H9 (cell line): ENCODE data around the gene LAGE3. TPM values are rescaled to one million over a fixed set of nuclear protein-coding genes. Genes with fewer than 3 reads are reported as not detected.

Experiments used
- DNase-seq: peaks from one replicate; pipeline ENCODE4 v3.0.0-alpha.2; 2017
- H2AFZ ChIP-seq: one replicate; pipeline ENCODE4 v1.6.1; 2013; ENCODE audit warnings: mild to moderate bottlenecking, low read length, control low read depth, moderate library complexity
- H2AK5ac ChIP-seq: 2 replicates; pipeline ENCODE4 v1.6.1; 2013; ENCODE audit warnings: low read length, control low read depth, mixed read lengths; ENCODE audit not compliant: insufficient read length
- H2BK120ac ChIP-seq: one replicate; pipeline ENCODE4 v1.6.1; 2013; ENCODE audit warnings: low read depth, mild to moderate bottlenecking, low read length, control low read depth, inconsistent platforms; ENCODE audit not compliant: poor library complexity, severe bottlenecking
- H2BK12ac ChIP-seq: 2 replicates; pipeline ENCODE4 v1.6.1; 2013; ENCODE audit warnings: low read length, control low read depth, mixed read lengths, low read depth; ENCODE audit not compliant: insufficient read length
- H2BK15ac ChIP-seq: 2 replicates; pipeline ENCODE4 v1.6.1; 2013; ENCODE audit warnings: low read depth, low read length, control low read depth
- H2BK20ac ChIP-seq: one replicate; pipeline ENCODE4 v1.6.1; 2013; ENCODE audit warnings: low read depth, mild to moderate bottlenecking, low read length, control low read depth, inconsistent platforms; ENCODE audit not compliant: poor library complexity, severe bottlenecking
- H2BK5ac ChIP-seq: 2 replicates; pipeline ENCODE4 v1.6.1; 2013; ENCODE audit warnings: low read length, control low read depth, mixed read lengths; ENCODE audit not compliant: insufficient read length
- H3K14ac ChIP-seq: 2 replicates; pipeline ENCODE4 v1.6.1; 2013; ENCODE audit warnings: low read length, control low read depth; ENCODE audit not compliant: insufficient read depth
- H3K18ac ChIP-seq: 2 replicates; pipeline ENCODE4 v1.6.1; 2013; ENCODE audit warnings: low read depth, mild to moderate bottlenecking, mixed read lengths, low read length, control low read depth; ENCODE audit not compliant: insufficient read length
- H3K23ac ChIP-seq: 2 replicates; pipeline ENCODE4 v1.6.1; 2013; ENCODE audit warnings: low read length, control low read depth, mixed read lengths, low read depth; ENCODE audit not compliant: insufficient read length
- H3K23me2 ChIP-seq: 2 replicates; pipeline ENCODE4 v1.6.1; 2013; ENCODE audit warnings: low read depth, mild to moderate bottlenecking, mixed read lengths, low read length, control low read depth; ENCODE audit not compliant: insufficient read length, poor library complexity, severe bottlenecking
- H3K27ac ChIP-seq: 2 replicates; pipeline ENCODE4 v1.5.1; 2013; ENCODE audit warnings: low read length, control low read depth, mixed read lengths, low read depth; ENCODE audit not compliant: insufficient read length
- H3K27me3 ChIP-seq: 2 replicates; pipeline ENCODE4 v1.6.1; 2013; ENCODE audit warnings: low read length, control low read depth, inconsistent platforms; ENCODE audit not compliant: insufficient read depth
- H3K4ac ChIP-seq: 2 replicates; pipeline ENCODE4 v1.6.1; 2013; ENCODE audit warnings: low read depth, mild to moderate bottlenecking, control low read depth, inconsistent platforms, low read length, moderate library complexity
- H3K4me1 ChIP-seq: 2 replicates; pipeline ENCODE4 v1.6.1; 2013; ENCODE audit warnings: low read length, control low read depth, inconsistent platforms; ENCODE audit not compliant: insufficient read depth
- H3K4me2 ChIP-seq: 2 replicates; pipeline ENCODE4 v1.6.1; 2013; ENCODE audit warnings: low read length, control low read depth, mixed read lengths; ENCODE audit not compliant: insufficient read length, insufficient read depth
- H3K56ac ChIP-seq: 2 replicates; pipeline ENCODE4 v1.6.1; 2013; ENCODE audit warnings: low read depth, mild to moderate bottlenecking, mixed read lengths, low read length, control low read depth; ENCODE audit not compliant: insufficient read length
- H3K79me1 ChIP-seq: 2 replicates; pipeline ENCODE4 v1.6.1; 2013; ENCODE audit warnings: low read depth, mild to moderate bottlenecking, moderate library complexity, low read length, control low read depth, inconsistent platforms; ENCODE audit not compliant: insufficient read depth, poor library complexity, severe bottlenecking
- H3K79me2 ChIP-seq: 2 replicates; pipeline ENCODE4 v1.6.1; 2013; ENCODE audit warnings: low read length, control low read depth, inconsistent platforms; ENCODE audit not compliant: insufficient read depth
- H3K9ac ChIP-seq: 2 replicates; pipeline ENCODE4 v1.6.1; 2013; ENCODE audit warnings: low read length, control low read depth, mixed read lengths; ENCODE audit not compliant: insufficient read length; ENCODE audit errors: extremely low read depth
- H3K9me3 ChIP-seq: one replicate; pipeline ENCODE4 v1.6.1; 2013; ENCODE audit warnings: low read depth, low read length, inconsistent platforms; ENCODE audit not compliant: control insufficient read depth
- H3T11ph ChIP-seq: one replicate; pipeline ENCODE4 v1.6.1; 2013; ENCODE audit warnings: mild to moderate bottlenecking, low read length, control low read depth, inconsistent platforms
- H4K20me1 ChIP-seq: one replicate; pipeline ENCODE4 v1.6.1; 2013; ENCODE audit not compliant: control insufficient read depth, insufficient read length, insufficient read depth
- H4K5ac ChIP-seq: 2 replicates; pipeline ENCODE4 v1.6.1; 2013; ENCODE audit warnings: low read depth, mild to moderate bottlenecking, mixed read lengths, low read length, control low read depth; ENCODE audit not compliant: insufficient read length
- H4K8ac ChIP-seq: replicated peaks from 2 replicates; pipeline ENCODE4 v1.6.1; 2013; ENCODE audit warnings: low read length, control low read depth, mixed read lengths, low read depth; ENCODE audit not compliant: insufficient read length
- H4K91ac ChIP-seq: 2 replicates; pipeline ENCODE4 v1.6.1; 2013; ENCODE audit warnings: low read depth, mild to moderate bottlenecking, moderate library complexity, mixed read lengths, low read length, control low read depth; ENCODE audit not compliant: insufficient read length
- H3K27ac Mint-ChIP-seq, 3 experiments: 2 replicates in 2 of 3; 3 replicates in 1 of 3; pipeline ENCODE4 v1.8.0; 2020 to 2021; ENCODE audit warnings: mixed read lengths in 3 of 3, mild to moderate bottlenecking in 1 of 3, moderate library complexity in 1 of 3
- H3K27me3 Mint-ChIP-seq: 2 replicates; pipeline ENCODE4 v1.8.0; 2021; ENCODE audit warnings: low read depth, mild to moderate bottlenecking, moderate library complexity, mixed read lengths
- H3K36me3 Mint-ChIP-seq, 3 experiments: 2 replicates in 2 of 3; 3 replicates in 1 of 3; pipeline ENCODE4 v1.8.0; 2020 to 2021; ENCODE audit warnings: low read depth in 3 of 3, mixed read lengths in 3 of 3; ENCODE audit not compliant: insufficient read depth in 1 of 3
- H3K4me1 Mint-ChIP-seq, 2 experiments: 2 replicates each; pipeline ENCODE4 v1.8.0; 2020; ENCODE audit warnings: mixed read lengths in 2 of 2
- H3K4me3 Mint-ChIP-seq, 2 experiments: 2 replicates in 1 of 2; 3 replicates in 1 of 2; pipeline ENCODE4 v1.8.0; 2020 to 2021; ENCODE audit warnings: mild to moderate bottlenecking in 2 of 2, mixed read lengths in 2 of 2, moderate library complexity in 1 of 2
- H3K9me3 Mint-ChIP-seq, 2 experiments: 2 replicates in 1 of 2; 3 replicates in 1 of 2; pipeline ENCODE4 v1.8.0; 2020; ENCODE audit warnings: mild to moderate bottlenecking in 2 of 2, mixed read lengths in 2 of 2, moderate library complexity in 1 of 2
- WGBS: extraction: QIAGEN DNeasy Blood & Tissue Kit; methylation state at CpG from one replicate; pipeline ENCODE4 v1.1.7; 2013; ENCODE audit warnings: missing lambda C conversion rate, low lambda C conversion rate, mixed read lengths; ENCODE audit not compliant: insufficient read length; ENCODE audit errors: extremely low coverage; 5-methylcytosine and 5-hydroxymethylcytosine counted together
- total RNA-seq: library from RNA; stranded (reverse); gene quantifications from 2 replicates; pipeline ENCODE4 v1.2.1, GENCODE V29; 2021
- TF ChIP-seq, protein P1 (sequence below): fragments of 200-600 bp; sonication (generic); conservative IDR thresholded peaks from 3 replicates; pipeline ENCODE4 v1.8.0; 2021; ENCODE audit warnings: antibody characterized with exemption, mild to moderate bottlenecking

Gene LAGE3
- total RNA-seq, 1 experiment from 2014 or later, result 32.5 TPM

DNA sequence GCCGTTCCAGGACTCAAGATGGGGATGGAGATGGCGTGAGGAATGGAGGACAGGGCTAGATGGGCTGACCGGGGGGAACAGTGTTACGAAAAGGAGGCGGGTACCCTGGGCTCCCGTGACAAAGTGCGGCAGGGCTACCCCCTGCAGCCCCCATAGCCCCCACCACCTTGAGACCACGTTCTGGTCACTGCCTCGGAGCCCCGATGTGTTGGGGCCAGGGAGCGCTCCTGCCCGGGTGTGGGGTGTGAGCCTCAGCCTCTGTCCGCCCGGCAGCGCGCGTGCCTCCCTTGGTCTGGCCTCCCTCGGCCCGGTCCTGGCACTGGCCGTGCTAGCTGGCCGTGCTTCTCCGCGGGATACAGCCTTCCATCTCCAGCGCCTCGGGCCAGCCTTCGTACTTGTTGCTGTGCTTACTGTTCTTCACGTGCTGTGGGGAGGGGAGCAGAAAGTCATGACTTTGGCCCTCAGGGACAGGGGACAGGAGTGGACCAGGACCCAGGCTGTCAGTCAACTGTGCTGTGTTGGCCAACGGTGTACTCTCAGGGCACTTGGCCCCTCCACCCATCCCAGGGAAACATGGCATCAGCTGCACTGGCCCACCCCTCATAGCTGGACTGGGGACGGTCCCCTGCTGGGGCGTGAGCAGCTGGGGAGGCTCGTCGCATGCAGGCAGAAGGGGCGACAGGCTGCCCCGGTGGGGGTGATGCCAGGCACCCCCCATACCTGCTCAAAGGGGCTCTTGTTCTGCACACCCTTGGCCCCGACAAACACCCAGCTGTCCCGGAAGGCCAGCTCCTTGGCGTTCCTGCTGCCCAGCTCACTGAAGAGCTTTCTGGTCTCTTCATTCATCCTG lies 27.6 kb upstream of the LAGE3 start:
- no peaks in the 10 kb centered on the region for H3K4me1 ChIP-seq
- H3K4me3 Mint-ChIP-seq, result no peak overlapping the region
- H2BK12ac ChIP-seq, result no peak overlapping the region
- H3K27ac ChIP-seq, result no peak overlapping the region
- H4K91ac ChIP-seq, result no peak overlapping the region
- H3K9ac ChIP-seq, result no peak overlapping the region
- no peak overlapping the region for H3T11ph ChIP-seq
- H2AK5ac ChIP-seq, result no peak overlapping the region
- H4K5ac ChIP-seq, result no peak overlapping the region
- H3K79me1 ChIP-seq, result no peaks in the 10 kb centered on the region
- no peak for DNase-seq
- H3K56ac ChIP-seq, result no peak overlapping the region
- no peak overlapping the region for H4K8ac ChIP-seq
- no peak overlapping the region for H3K27ac Mint-ChIP-seq
- TF ChIP-seq, protein P1, sequence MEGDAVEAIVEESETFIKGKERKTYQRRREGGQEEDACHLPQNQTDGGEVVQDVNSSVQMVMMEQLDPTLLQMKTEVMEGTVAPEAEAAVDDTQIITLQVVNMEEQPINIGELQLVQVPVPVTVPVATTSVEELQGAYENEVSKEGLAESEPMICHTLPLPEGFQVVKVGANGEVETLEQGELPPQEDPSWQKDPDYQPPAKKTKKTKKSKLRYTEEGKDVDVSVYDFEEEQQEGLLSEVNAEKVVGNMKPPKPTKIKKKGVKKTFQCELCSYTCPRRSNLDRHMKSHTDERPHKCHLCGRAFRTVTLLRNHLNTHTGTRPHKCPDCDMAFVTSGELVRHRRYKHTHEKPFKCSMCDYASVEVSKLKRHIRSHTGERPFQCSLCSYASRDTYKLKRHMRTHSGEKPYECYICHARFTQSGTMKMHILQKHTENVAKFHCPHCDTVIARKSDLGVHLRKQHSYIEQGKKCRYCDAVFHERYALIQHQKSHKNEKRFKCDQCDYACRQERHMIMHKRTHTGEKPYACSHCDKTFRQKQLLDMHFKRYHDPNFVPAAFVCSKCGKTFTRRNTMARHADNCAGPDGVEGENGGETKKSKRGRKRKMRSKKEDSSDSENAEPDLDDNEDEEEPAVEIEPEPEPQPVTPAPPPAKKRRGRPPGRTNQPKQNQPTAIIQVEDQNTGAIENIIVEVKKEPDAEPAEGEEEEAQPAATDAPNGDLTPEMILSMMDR, result no peak
- H3K9me3 ChIP-seq, result peaks cover 20% of the 10 kb centered on the region
- H2AFZ ChIP-seq, result no peak overlapping the region
- no peak overlapping the region for H2BK5ac ChIP-seq
- H2BK120ac ChIP-seq, result no peak overlapping the region
- no peak overlapping the region for H3K4ac ChIP-seq
- H3K4me1 Mint-ChIP-seq, result no peaks in the 10 kb centered on the region
- H4K20me1 ChIP-seq, result no peaks in the 10 kb centered on the region
- H2BK20ac ChIP-seq, result no peak overlapping the region
- no peak overlapping the region for H3K4me2 ChIP-seq
- no peak overlapping the region for H3K23ac ChIP-seq
- H3K79me2 ChIP-seq, result no peaks in the 10 kb centered on the region
- H3K27me3 Mint-ChIP-seq, result no peaks in the 10 kb centered on the region; the same call in 1 of the 2 replicates
- peaks cover 30 to 44% (median 34%) of the 10 kb centered on the region in 3 experiments for H3K36me3 Mint-ChIP-seq
- peaks cover 66 to 73% of the 10 kb centered on the region in 2 experiments for H3K9me3 Mint-ChIP-seq
- no peak overlapping the region for H3K14ac ChIP-seq
- no peaks in the 10 kb centered on the region for H3K23me2 ChIP-seq
- H3K27me3 ChIP-seq, result no peaks in the 10 kb centered on the region
- H3K18ac ChIP-seq, result no peak overlapping the region
- H2BK15ac ChIP-seq, result no peak overlapping the region
- WGBS, result no CpG with 5 or more reads among the region's 37 CpGs
